ENCODE measurements around the gene YTHDC2. TPM values are rescaled to one million over a fixed set of nuclear protein-coding genes. Genes with fewer than 3 reads are reported as not detected.

YTHDC2 gene
- total and polyA plus RNA-seq, 8 donors, result 3.8 to 78.0 (median 22.9) TPM

GRCh38 chr5:113634957-113635356 is 121.5 kb downstream of the YTHDC2 start:
- DNase-seq, result no peak
- Histone ChIP-seq H3K4me1 (no peaks in the 10 kb centered on the region), H3K27me3 (no peaks in the 10 kb centered on the region), H3K36me3 (no peaks in the 10 kb centered on the region), H3K9me3 (peaks cover 0 to 7% (median 3%) of the 10 kb centered on the region in 4 donors), H3K4me3 (no peak overlapping the region), H3K27ac (no peak overlapping the region)
- no peak for TF ChIP-seq POLR2A (IDR thresholded peaks at IDR 0.05)
- no peak for TF ChIP-seq CTCF (IDR thresholded peaks at IDR 0.05)
- no peak for TF ChIP-seq POLR2AphosphoS5 (IDR thresholded peaks at IDR 0.05)
- intact Hi-C loops (cut with DNase I; ENCODE audit: low total_unique reads), result no loop called here
- WGBS, 5 donors, result 67 to 81% (median 78%) methylated on average over 3 of the region's 3 CpGs

DNA sequence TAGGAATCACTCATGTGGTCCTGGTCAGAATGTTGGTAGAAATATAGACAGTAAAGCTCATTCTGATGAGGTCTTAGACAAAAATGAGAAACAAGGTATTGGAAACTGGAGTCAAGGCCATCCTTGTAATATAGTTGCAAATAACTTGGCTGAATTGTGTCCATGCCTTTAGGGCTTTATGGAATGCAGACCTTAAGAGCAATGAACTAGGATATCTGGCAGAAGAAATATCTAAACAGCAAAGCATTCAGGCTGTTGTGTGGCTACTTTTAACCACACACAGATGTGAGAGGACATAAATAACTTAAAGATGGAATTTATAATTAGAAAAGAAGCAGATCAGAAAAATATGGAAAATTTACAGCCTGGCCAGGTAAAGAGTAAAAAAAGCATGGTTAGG is 128.2 kb downstream of the YTHDC2 start:
- DNase-seq, result no peak
- H3K4me3 ChIP-seq, result no peak overlapping the region
- H3K4me1 ChIP-seq, result no peaks in the 10 kb centered on the region
- H3K27me3 ChIP-seq, result no peaks in the 10 kb centered on the region
- H3K9me3 ChIP-seq, result peaks cover 0 to 7% (median 3%) of the 10 kb centered on the region in 4 donors
- intact Hi-C loops (cut with DNase I; ENCODE audit: low total_unique reads), result no loop called here
- no peaks in the 10 kb centered on the region for H3K36me3 ChIP-seq
- no peak overlapping the region for H3K27ac ChIP-seq
- no peak for TF ChIP-seq CTCF (IDR thresholded peaks at IDR 0.05)
- no peak for TF ChIP-seq EP300 (IDR thresholded peaks at IDR 0.05)
- TF ChIP-seq POLR2AphosphoS5 (IDR thresholded peaks at IDR 0.05), result no peak
- no peak for TF ChIP-seq POLR2A (IDR thresholded peaks at IDR 0.05)

Small RNAs within 50 kb of the gene (small RNA-seq; reads per million reads assigned to genes)
- gene RNU4ATAC13P, result 0 reads per million in 4 donors

Other genes starting within 250 kb of the YTHDC2 start
- gene TSSK1B, start 78.7 kb upstream of the YTHDC2 start, total RNA-seq, result under 1 TPM in 1 of 5 donors, not detected in 4; 0.18 TPM
- not detected for gene TSSK1B, start 78.7 kb upstream of the YTHDC2 start, polyA plus RNA-seq
- gene MCC, start 25.2 kb upstream of the YTHDC2 start, total RNA-seq, result 10 to 100 TPM in 3 of 5 donors, 1 to 10 TPM in 2; 8.4 to 35.1 (median 16.1) TPM
- gene MCC, start 25.2 kb upstream of the YTHDC2 start, polyA plus RNA-seq, result 1 to 10 TPM; 3.8 to 4.9 (median 4.2) TPM

All from stomach (tissue), 9 donors.